WTC11 (cell line): ENCODE measurements around the gene SLC30A3. TPM values are rescaled to one million over a fixed set of nuclear protein-coding genes. Genes with fewer than 3 reads are reported as not detected.

Experiments used
- ATAC-seq: fragments of 200-7000 bp; cut with Tn5 transposase; 2 replicates; pipeline ENCODE4 v1.10.0; 2021; ENCODE audit warnings: mild to moderate bottlenecking, moderate library complexity
- CTCF ChIA-PET: fragments of 300-600 bp; sonication (Branson Sonifier 250); formaldehyde crosslinking; loops from one replicate; lab custom pipeline; 2021; ENCODE audit warnings: antibody characterized with exemption; lab: Charles Lee
- POLR2A ChIA-PET: fragments of 350-600 bp; sonication (Branson Sonifier 250); formaldehyde crosslinking; loops from one replicate; lab custom pipeline; 2021; ENCODE audit warnings: antibody characterized with exemption; lab: Charles Lee
- DNase-seq: peaks from one replicate; pipeline ENCODE4 v3.0.0; 2021; ENCODE audit warnings: low spot score
- H3K27ac Mint-ChIP-seq: 2 replicates; pipeline ENCODE4 v1.8.0; 2021; ENCODE audit warnings: mixed read lengths
- H3K27me3 Mint-ChIP-seq: 2 replicates; pipeline ENCODE4 v1.8.0; 2021; ENCODE audit warnings: low read depth, mild to moderate bottlenecking, moderate library complexity, mixed read lengths
- H3K36me3 Mint-ChIP-seq: 2 replicates; pipeline ENCODE4 v1.8.0; 2021; ENCODE audit warnings: mixed read lengths
- H3K4me1 Mint-ChIP-seq: 2 replicates; pipeline ENCODE4 v1.8.0; 2022; ENCODE audit warnings: mixed read lengths
- H3K4me3 Mint-ChIP-seq: 2 replicates; pipeline ENCODE4 v1.8.0; 2021; ENCODE audit warnings: mild to moderate bottlenecking, moderate library complexity, mixed read lengths
- H3K9me3 Mint-ChIP-seq: 2 replicates; pipeline ENCODE4 v1.8.0; 2021; ENCODE audit warnings: mixed read lengths
- ARID4B ChIP-seq: sonication (generic); formaldehyde crosslinking; IDR thresholded peaks from 2 replicates; pipeline ENCODE4 v1.8.0; 2023; ENCODE audit warnings: missing genetic modification reagents, mild to moderate bottlenecking, borderline replicate concordance
- ATF1 ChIP-seq: sonication (generic); formaldehyde crosslinking; IDR thresholded peaks from 2 replicates; pipeline ENCODE4 v1.8.1; 2023; ENCODE audit warnings: mild to moderate bottlenecking, moderate library complexity, missing genetic modification reagents
- E2F5 ChIP-seq: sonication (generic); formaldehyde crosslinking; IDR thresholded peaks from 2 replicates; pipeline ENCODE4 v1.8.1; 2022; ENCODE audit warnings: mild to moderate bottlenecking, moderate library complexity, missing genetic modification reagents
- ESRRA ChIP-seq: sonication (generic); formaldehyde crosslinking; IDR thresholded peaks from 2 replicates; pipeline ENCODE4 v1.8.1; 2022; ENCODE audit warnings: mild to moderate bottlenecking, missing genetic modification reagents, borderline replicate concordance
- ETV6 ChIP-seq: sonication (generic); formaldehyde crosslinking; IDR thresholded peaks from 2 replicates; pipeline ENCODE4 v1.8.1; 2022; ENCODE audit warnings: mild to moderate bottlenecking, missing genetic modification reagents
- FOXK1 ChIP-seq: sonication (generic); formaldehyde crosslinking; IDR thresholded peaks from 2 replicates; pipeline ENCODE4 v1.8.0; 2022; ENCODE audit warnings: mild to moderate bottlenecking, moderate library complexity, missing genetic modification reagents
- FOXP1 ChIP-seq: sonication (generic); formaldehyde crosslinking; IDR thresholded peaks from 2 replicates; pipeline ENCODE4 v1.8.0; 2022; ENCODE audit warnings: missing genetic modification reagents, mild to moderate bottlenecking, moderate library complexity, borderline replicate concordance
- GABPB1 ChIP-seq: sonication (generic); formaldehyde crosslinking; IDR thresholded peaks from 2 replicates; pipeline ENCODE4 v1.8.1; 2023; ENCODE audit warnings: mild to moderate bottlenecking, missing genetic modification reagents
- IRF1 ChIP-seq: sonication (generic); formaldehyde crosslinking; IDR thresholded peaks from 2 replicates; pipeline ENCODE4 v1.8.0; 2023; ENCODE audit warnings: missing genetic modification reagents
- JUN ChIP-seq: sonication (generic); formaldehyde crosslinking; IDR thresholded peaks from 2 replicates; pipeline ENCODE4 v1.8.0; 2023; ENCODE audit warnings: mild to moderate bottlenecking, missing genetic modification reagents
- KAT7 ChIP-seq: sonication (generic); formaldehyde crosslinking; IDR thresholded peaks from 2 replicates; pipeline ENCODE4 v1.8.1; 2023; ENCODE audit warnings: missing genetic modification reagents, mild to moderate bottlenecking, borderline replicate concordance
- MXD4 ChIP-seq: fragments of 250-450 bp; sonication (Bioruptor Pico); IDR thresholded peaks from 2 replicates; pipeline ENCODE4 v1.8.0; 2021; ENCODE audit warnings: mild to moderate bottlenecking, moderate library complexity, borderline replicate concordance
- MYBL2 ChIP-seq: sonication (generic); formaldehyde crosslinking; IDR thresholded peaks from 2 replicates; pipeline ENCODE4 v1.8.1; 2023; ENCODE audit warnings: mild to moderate bottlenecking, moderate library complexity, missing genetic modification reagents
- NR3C1 ChIP-seq: sonication (generic); formaldehyde crosslinking; conservative IDR thresholded peaks from 2 replicates; pipeline ENCODE4 v1.8.1; 2023; ENCODE audit warnings: low read depth, mild to moderate bottlenecking, missing genetic modification reagents
- PRDM15 ChIP-seq: sonication (generic); formaldehyde crosslinking; IDR thresholded peaks from 2 replicates; pipeline ENCODE4 v1.8.0; 2022; ENCODE audit warnings: missing genetic modification reagents
- PREB ChIP-seq: sonication (generic); formaldehyde crosslinking; IDR thresholded peaks from 2 replicates; pipeline ENCODE4 v1.8.1; 2022; ENCODE audit warnings: mild to moderate bottlenecking, missing genetic modification reagents, moderate library complexity, borderline replicate concordance
- SMAD3 ChIP-seq: sonication (generic); formaldehyde crosslinking; IDR thresholded peaks from 2 replicates; pipeline ENCODE4 v1.8.0; 2022; ENCODE audit warnings: missing genetic modification reagents, mild to moderate bottlenecking, borderline replicate concordance
- SP1 ChIP-seq: sonication (generic); formaldehyde crosslinking; conservative IDR thresholded peaks from 2 replicates; pipeline ENCODE4 v1.8.1; 2022; ENCODE audit warnings: missing genetic modification reagents
- TEAD1 ChIP-seq: sonication (generic); formaldehyde crosslinking; IDR thresholded peaks from 2 replicates; pipeline ENCODE4 v1.8.0; 2022; ENCODE audit warnings: mild to moderate bottlenecking, missing genetic modification reagents
- USF1 ChIP-seq: sonication (generic); formaldehyde crosslinking; IDR thresholded peaks from 2 replicates; pipeline ENCODE4 v1.8.0; 2022; ENCODE audit warnings: mild to moderate bottlenecking, missing genetic modification reagents
- ZNF317 ChIP-seq: sonication (generic); formaldehyde crosslinking; IDR thresholded peaks from 2 replicates; pipeline ENCODE4 v1.8.1; 2023; ENCODE audit warnings: low read depth, mild to moderate bottlenecking, moderate library complexity, missing genetic modification reagents, borderline replicate concordance
- ZNF425 ChIP-seq: fragments of 250-450 bp; sonication (Bioruptor Pico); conservative IDR thresholded peaks from 2 replicates; pipeline ENCODE4 v1.9.0; 2021; ENCODE audit warnings: mild to moderate bottlenecking
- total RNA-seq: library from RNA; stranded (reverse); gene quantifications from 3 replicates; pipeline ENCODE4 v1.2.3, GENCODE V29; 2021

SLC30A3 gene
- total RNA-seq, 1 experiment from 2014 or later = 8.9 TPM

GRCh38 chr2:27211943-27212625 lies 50.8 kb downstream of the SLC30A3 start, which contains the start of the genes ATRAID and SLC5A6:
TSS of gene ATRAID (plus strand) at chr2:27212041. CDS start at chr2:27212369, 328 bp downstream.
TSS of gene SLC5A6 (minus strand) at chr2:27212268. CDS start at chr2:27207650, 4,618 bp downstream.
- peaks cover 33% of the 10 kb centered on the region for H3K4me1 Mint-ChIP-seq
- peak; percentile 79 for ATAC-seq
- H3K27me3 Mint-ChIP-seq = no peaks in the 10 kb centered on the region
- POLR2A ChIA-PET = interaction anchor here (0.6 to 1.8 kb wide), 6 partner anchors 8 to 141 kb away, joined by 3 to 7 read pairs (median 4); no protein-coding TSS in a partner anchor
- no peaks in the 10 kb centered on the region for H3K9me3 Mint-ChIP-seq
- CTCF ChIA-PET = interaction anchor here (0.9 to 1.8 kb wide), 4 partner anchors 42 to 80 kb away, joined by 4 to 7 read pairs (median 4); no protein-coding TSS in a partner anchor
- peak within 1 kb of the TSS; percentile 100 for H3K27ac Mint-ChIP-seq
- H3K36me3 Mint-ChIP-seq = peaks cover 37% of the 10 kb centered on the region
- DNase-seq = peak; percentile 85
- H3K4me3 Mint-ChIP-seq = peak within 1 kb of the TSS; percentile 99
- TF ChIP-seq PRDM15 (CRISPR knock-in tag) (0 out of 2 replicates have a peak, but pooled peaks have one; percentile 27), ZNF425 (no peak), ETV6 (CRISPR knock-in tag) (peak; percentile 44), ATF1 (peak; percentile 35; the same call in 1 of the 2 replicates), ZNF317 (CRISPR knock-in tag) (0 out of 2 replicates have a peak, but pooled peaks have one; percentile 10), USF1 (CRISPR knock-in tag) (peak; percentile 37; the same call in 1 of the 2 replicates), E2F5 (CRISPR knock-in tag) (peak; percentile 64; the same call in 1 of the 2 replicates), IRF1 (CRISPR knock-in tag) (0 out of 2 replicates have a peak, but pooled peaks have one; percentile 24), ESRRA (CRISPR knock-in tag) (peak; percentile 29; the same call in 1 of the 2 replicates), KAT7 (CRISPR knock-in tag) (no peak; the same call in 1 of the 2 replicates), GABPB1 (CRISPR knock-in tag) (peak; percentile 81), JUN (CRISPR knock-in tag) (0 out of 2 replicates have a peak, but pooled peaks have one; percentile 20), MYBL2 (CRISPR knock-in tag) (0 out of 2 replicates have a peak, but pooled peaks have one; percentile 69), TEAD1 (peak; percentile 78; the same call in 1 of the 2 replicates), ARID4B (CRISPR knock-in tag) (peak; percentile 84), FOXK1 (CRISPR knock-in tag) (no peak), SP1 (peak; percentile 73), FOXP1 (CRISPR knock-in tag) (peak; percentile 71; the same call in 1 of the 2 replicates), PREB (CRISPR knock-in tag) (0 out of 2 replicates have a peak, but pooled peaks have one; percentile 50), NR3C1 (no peak), MXD4 (CRISPR knock-in tag) (no peak), SMAD3 (CRISPR knock-in tag) (no peak)
